Epidermal melanocyte (primary cell): ENCODE measurements around the gene BEND6.

ENCODE experiments used
- DNase-seq: peaks from one replicate; pipeline ENCODE4 v3.0.0; 2011; ENCODE audit warnings: low spot score; ENCODE audit not compliant: insufficient read length

The BEND6 gene

GRCh38 chr6:56940977-56941376 lies 13.9 kb upstream of the BEND6 start:
- DNase-seq, result no peak

- no peak for DNase-seq
These were observed 10.2 kb upstream of the BEND6 start for GRCh38 chr6:56944661-56945060.

- no peak for DNase-seq
These were observed 8.5 kb upstream of the BEND6 start for GRCh38 chr6:56946368-56946767.

- no peak for DNase-seq
These were observed 7.0 kb upstream of the BEND6 start for GRCh38 chr6:56947924-56948323.

GRCh38 chr6:56949265-56949664 lies 5.6 kb upstream of the BEND6 start:
- no peak for DNase-seq

GRCh38 chr6:56949925-56950495 lies 4.9 kb upstream of the BEND6 start:
- DNase-seq, result no peak

GRCh38 chr6:56951049-56951831 lies 3.7 kb upstream of the BEND6 start:
- no peak for DNase-seq

GRCh38 chr6:56953597-56954402 lies 1.1 kb upstream of the BEND6 start:
- no peak for DNase-seq

- peak; percentile 31 for DNase-seq
These were observed 556 bp downstream of the BEND6 start for GRCh38 chr6:56955171-56956155.

- DNase-seq, result no peak
These were observed 1.6 kb downstream of the BEND6 start for GRCh38 chr6:56956491-56956890.

GRCh38 chr6:56957856-56958255 lies 2.9 kb downstream of the BEND6 start:
- DNase-seq, result no peak

GRCh38 chr6:56958481-56958880 lies 3.6 kb downstream of the BEND6 start:
- DNase-seq, result no peak

- DNase-seq, result no peak
These were observed 4.2 kb downstream of the BEND6 start for GRCh38 chr6:56959094-56959493.

GRCh38 chr6:56959938-56960337 lies 5.0 kb downstream of the BEND6 start:
- no peak for DNase-seq

GRCh38 chr6:56961151-56961550 lies 6.2 kb downstream of the BEND6 start:
- no peak for DNase-seq

GRCh38 chr6:56962441-56962840 lies 7.5 kb downstream of the BEND6 start:
- no peak for DNase-seq

GRCh38 chr6:56963043-56963442 lies 8.1 kb downstream of the BEND6 start:
- DNase-seq, result no peak

- no peak for DNase-seq
These were observed 8.9 kb downstream of the BEND6 start for GRCh38 chr6:56963793-56964192.

GRCh38 chr6:56965126-56965525 lies 10.2 kb downstream of the BEND6 start:
- DNase-seq, result no peak

- no peak for DNase-seq
These were observed 15.9 kb downstream of the BEND6 start for GRCh38 chr6:56970849-56971248.

GRCh38 chr6:56977192-56977591 lies 22.3 kb downstream of the BEND6 start:
- no peak for DNase-seq
